A549 (cell line): ENCODE results near the gene BICC1. TPM values are rescaled to one million over a fixed set of nuclear protein-coding genes. Genes with fewer than 3 reads are reported as not detected.

Experiments used
- ATAC-seq, 2 experiments: fragments of 200-7000 bp in 1 of 2; fragments of >200 bp in 1 of 2; cut with Nextera tagmentation in 1 of 2; cut with Tn5 transposase in 1 of 2; 3 replicates each; pipeline versions ENCODE4 v1.8.0 to v1.9.1; 2018 to 2020; ENCODE audit warnings: mild to moderate bottlenecking in 1 of 2, moderate library complexity in 1 of 2
- CTCF ChIA-PET: fragments of 300-600 bp; sonication (Branson Sonifier 250); formaldehyde crosslinking; extraction: SDS; loops from one replicate; lab custom pipeline; 2021; ENCODE audit warnings: antibody characterized with exemption, inconsistent platforms; lab: Yijun Ruan, JAX
- POLR2A ChIA-PET: fragments of 350-600 bp; formaldehyde crosslinking; extraction: SDS; loops from one replicate; lab custom pipeline; 2021; ENCODE audit warnings: antibody characterized with exemption, inconsistent platforms; lab: Yijun Ruan, JAX
- DNase-seq, 2 experiments: peaks; one replicate each; pipeline versions ENCODE4 v3.0.0 to v3.0.0-alpha.2; 2011 to 2016; ENCODE audit warnings: low read depth in 1 of 2, low spot score in 1 of 2
- FAIRE-seq: peaks from 2 replicates; lab custom pipeline; 2011; peaks lifted over from hg19 to GRCh38; lab: Jason Lieb, UNC
- H3K27ac ChIP-seq, 2 experiments: fragments of >200 bp; sonication (Bioruptor Twin); formaldehyde crosslinking; 3 replicates each; pipeline ENCODE4 v1.5.1; 2016 to 2017
- H3K4me1 ChIP-seq: fragments of >200 bp; sonication (Bioruptor Twin); formaldehyde crosslinking; 3 replicates; pipeline ENCODE4 v1.6.1; 2016
- H3K4me2 ChIP-seq: fragments of >200 bp; sonication (Bioruptor Twin); formaldehyde crosslinking; 3 replicates; pipeline ENCODE4 v1.6.1; 2016
- H3K4me3 ChIP-seq: fragments of >200 bp; sonication (Bioruptor Twin); formaldehyde crosslinking; 3 replicates; pipeline ENCODE4 v1.5.1; 2016
- H3K9me3 ChIP-seq: fragments of >200 bp; sonication (Bioruptor Twin); formaldehyde crosslinking; 3 replicates; pipeline ENCODE4 v1.6.1; 2016
- CBX2 ChIP-seq: fragments of 200-600 bp; sonication (generic); IDR thresholded peaks from 2 replicates; pipeline ENCODE4 v1.6.1; 2016; ENCODE audit warnings: low read depth, mild to moderate bottlenecking, borderline replicate concordance
- E2F6 ChIP-seq: IDR thresholded peaks from 2 replicates; pipeline ENCODE4 v1.6.1; 2012; ENCODE audit warnings: low read depth, borderline replicate concordance
- EP300 ChIP-seq, 2 experiments: fragments of >200 bp; sonication (Bioruptor Twin); formaldehyde crosslinking; IDR thresholded peaks; 2 replicates in 1 of 2; 3 replicates in 1 of 2; pipeline ENCODE4 v1.6.1; 2016 to 2017
- GATA3 ChIP-seq: IDR thresholded peaks from 2 replicates; pipeline ENCODE4 v1.6.1; 2012; ENCODE audit warnings: borderline replicate concordance
- HOXB5 ChIP-seq: fragments of 250-450 bp; sonication (Bioruptor Pico); IDR thresholded peaks from 2 replicates; pipeline ENCODE4 v1.5.0; 2020; ENCODE audit warnings: mild to moderate bottlenecking, moderate library complexity
- JUNB ChIP-seq: fragments of >200 bp; sonication (Bioruptor Twin); formaldehyde crosslinking; IDR thresholded peaks from 2 replicates; pipeline ENCODE4 v1.6.1; 2016
- KDM1A ChIP-seq: fragments of 200-600 bp; sonication (generic); IDR thresholded peaks from 2 replicates; pipeline ENCODE4 v1.6.1; 2016; ENCODE audit warnings: low read depth, mild to moderate bottlenecking
- MAX ChIP-seq: IDR thresholded peaks from 2 replicates; pipeline ENCODE4 v1.6.1; 2012
- MAZ ChIP-seq: fragments of 150-350 bp; IDR thresholded peaks from 2 replicates; pipeline ENCODE4 v1.6.1; 2014; ENCODE audit warnings: antibody characterized with exemption, low read depth, low read length, borderline replicate concordance
- MYC ChIP-seq: IDR thresholded peaks from 2 replicates; pipeline ENCODE4 v1.6.1; 2012; ENCODE audit warnings: mild to moderate bottlenecking, inconsistent platforms, low read length, improper control_type of control experiment, borderline replicate concordance
- PBX3 ChIP-seq: IDR thresholded peaks from 2 replicates; pipeline ENCODE4 v1.6.1; 2012
- RAD21 ChIP-seq, 2 experiments: fragments of >200 bp in 1 of 2; sonication (Bioruptor Twin) in 1 of 2; formaldehyde crosslinking in 1 of 2; IDR thresholded peaks in 1 of 2; conservative IDR thresholded peaks in 1 of 2; 2 replicates in 1 of 2; 3 replicates in 1 of 2; pipeline ENCODE4 v1.6.1; 2012 to 2018; ENCODE audit warnings: inconsistent platforms in 1 of 2
- RARB ChIP-seq: fragments of 250-450 bp; sonication (Bioruptor Pico); IDR thresholded peaks from 2 replicates; pipeline ENCODE4 v1.8.0; 2021; ENCODE audit warnings: mild to moderate bottlenecking, moderate library complexity
- REST ChIP-seq: fragments of 200-600 bp; sonication (generic); IDR thresholded peaks from 2 replicates; pipeline ENCODE4 v1.6.1; 2016; ENCODE audit warnings: antibody characterized with exemption, mild to moderate bottlenecking, moderate library complexity
- RFX5 ChIP-seq: fragments of 450-650 bp; IDR thresholded peaks from 2 replicates; pipeline ENCODE4 v1.7.1; 2014; ENCODE audit warnings: antibody characterized with exemption, mild to moderate bottlenecking, moderate library complexity
- SREBF2 ChIP-seq: fragments of 450-650 bp; IDR thresholded peaks from 2 replicates; pipeline ENCODE4 v1.6.1; 2014; ENCODE audit warnings: mild to moderate bottlenecking, moderate library complexity
- ZC3H11A ChIP-seq: fragments of 450-650 bp; IDR thresholded peaks from 2 replicates; pipeline ENCODE4 v1.6.1; 2014; ENCODE audit warnings: antibody characterized with exemption, mild to moderate bottlenecking
- ZNF302 ChIP-seq: fragments of 250-450 bp; sonication (Bioruptor Pico); IDR thresholded peaks from 2 replicates; pipeline ENCODE4 v1.9.0; 2021; ENCODE audit warnings: inconsistent platforms, mild to moderate bottlenecking, moderate library complexity
- WGBS: methylation state at CpG from one replicate; pipeline ENCODE4 v1.1.6; 2017; ENCODE audit errors: missing lambda C conversion rate; 5-methylcytosine and 5-hydroxymethylcytosine counted together
- polyA plus RNA-seq, 4 experiments: library from polyadenylated mRNA; depleted of rRNA in 3 of 4; stranded (reverse); fragments of >200 nt; fragmentation: RNase III in 1 of 4; extraction: RNeasy Plus Mini Kit Qiagen cat#74134 plus additional on column Dnase treatment in 1 of 4; gene quantifications; 2 replicates in 3 of 4; 3 replicates in 1 of 4; pipeline ENCODE4 v1.2.3, GENCODE V29; 2011 to 2017

BICC1 gene
- polyA plus RNA-seq, 2 of the 4 experiments (the other 2 are of a cell fraction): 36.9 to 56.8 TPM

- no peak for TF ChIP-seq ZNF302 (CRISPR knock-in tag)
- TF ChIP-seq KDM1A: no peak
- no peak for TF ChIP-seq HOXB5
- no peak for TF ChIP-seq RARB
- TF ChIP-seq, all 56 proteins: peak for 0
Observed at GRCh38 chr10:58464956-58465355, 47.7 kb upstream of the BICC1 start (continued).

- H3K4me1 ChIP-seq: peaks cover 31% of the 10 kb centered on the region
- WGBS: 81% methylated on average over 3 of the region's 4 CpGs
- peak overlapping the region in 1 of 2 experiments; percentile 38; a peak in 3 of 6 replicates for H3K27ac ChIP-seq
- H3K9me3 ChIP-seq: peaks cover 15% of the 10 kb centered on the region; the same call in 2 of the 3 replicates
- POLR2A ChIA-PET: no interaction called here
- H3K4me3 ChIP-seq: no peak overlapping the region
- no peak overlapping the region for H3K4me2 ChIP-seq
- DNase-seq: no peak
- TF ChIP-seq EP300 (IDR thresholded peaks at IDR 0.05): no peak
- no peak for TF ChIP-seq MYC
- no peak for TF ChIP-seq MAX
- TF ChIP-seq REST: no peak
- TF ChIP-seq E2F6: no peak
- TF ChIP-seq, all 56 proteins: peak for 0
- ATAC-seq: no peak
- CTCF ChIA-PET: interaction anchor here (1.4 to 1.6 kb wide), 2 partner anchors 15 to 27 kb away, joined by 5 to 8 read pairs; no protein-coding TSS in a partner anchor
- no peak for FAIRE-seq
Observed at GRCh38 chr10:58465629-58466028, 47.0 kb upstream of the BICC1 start.

- CTCF ChIA-PET: interaction anchor here (1.2 to 2.0 kb wide), 3 partner anchors 19 to 56 kb away, joined by 3 to 5 read pairs (median 4); no protein-coding TSS in a partner anchor
- peak; percentile 33 to 54; a peak in 4 of 6 replicates for ATAC-seq
- Histone ChIP-seq H3K4me2 (peak overlapping the region; percentile 65), H3K9me3 (peaks cover 6% of the 10 kb centered on the region; the same call in 1 of the 3 replicates), H3K4me3 (no peak overlapping the region), H3K4me1 (peaks cover 31% of the 10 kb centered on the region), H3K27ac (peak overlapping the region; percentile 70 to 82)
- DNase-seq: peak in 1 of 2 experiments; percentile 31
- POLR2A ChIA-PET: interaction anchor here (0.7 to 2.2 kb wide), 6 partner anchors 10 to 755 kb away, joined by 3 to 9 read pairs (median 6); no protein-coding TSS in a partner anchor
- FAIRE-seq: no peak
- 4% methylated on average over 2 of the region's 2 CpGs for WGBS
- TF ChIP-seq ZC3H11A (no peak), RAD21 (conservative IDR thresholded peaks at IDR 0.05 in 1 of 2, IDR thresholded peaks at IDR 0.05 in 1 of 2) (no peak), SREBF2 (no peak), CBX2 (no peak), GATA3 (peak; percentile 65), PBX3 (no peak), MAZ (no peak), RFX5 (no peak), JUNB (no peak)
Observed at GRCh38 chr10:58467931-58468635, 44.6 kb upstream of the BICC1 start.
